Activated T-helper 1 cell treated with anti-CD3 and anti-CD28 coated beads, Interleukin-2, amount 50 U/mL, for 16 hours (primary cell): ENCODE results near the gene ST6GALNAC5.

Source experiments
- DNase-seq, 2 donors: peaks; one replicate each; pipeline ENCODE4 v3.0.0-alpha.2; 2020; ENCODE audit warnings: low read depth in 1 of 2, low spot score in 1 of 2

Gene ST6GALNAC5

GRCh38 chr1:76998582-76999223 is 131.4 kb downstream of the ST6GALNAC5 start:
- DNase-seq, result no peak

- DNase-seq, result no peak
Measured at GRCh38 chr1:77007675-77008074, 140.4 kb downstream of the ST6GALNAC5 start.

GRCh38 chr1:77010937-77011336 is 143.7 kb downstream of the ST6GALNAC5 start:
- DNase-seq, result no peak

GRCh38 chr1:77012066-77012465 is 144.8 kb downstream of the ST6GALNAC5 start:
- no peak for DNase-seq

- DNase-seq, result no peak
Measured at GRCh38 chr1:77014073-77014788, 147.0 kb downstream of the ST6GALNAC5 start.

- DNase-seq, result no peak
Measured at GRCh38 chr1:77015748-77016341, 148.6 kb downstream of the ST6GALNAC5 start.

GRCh38 chr1:77016386-77016985 is 149.2 kb downstream of the ST6GALNAC5 start:
- no peak for DNase-seq

- no peak for DNase-seq
Measured at GRCh38 chr1:77018311-77018710, 151.0 kb downstream of the ST6GALNAC5 start.

GRCh38 chr1:77018761-77019160 is 151.5 kb downstream of the ST6GALNAC5 start:
- no peak for DNase-seq

- DNase-seq, result no peak
Measured at GRCh38 chr1:77021732-77022131, 154.5 kb downstream of the ST6GALNAC5 start.

- no peak for DNase-seq
Measured at GRCh38 chr1:77024500-77024899, 157.2 kb downstream of the ST6GALNAC5 start.

- no peak for DNase-seq
Measured at GRCh38 chr1:77025599-77025998, 158.3 kb downstream of the ST6GALNAC5 start.

GRCh38 chr1:77026135-77026534 is 158.9 kb downstream of the ST6GALNAC5 start:
- DNase-seq, result no peak

- DNase-seq, result no peak
Measured at GRCh38 chr1:77026640-77027039, 159.4 kb downstream of the ST6GALNAC5 start.

- DNase-seq, result no peak
Measured at GRCh38 chr1:77027847-77028246, 160.6 kb downstream of the ST6GALNAC5 start.

GRCh38 chr1:77030401-77031105 is 163.3 kb downstream of the ST6GALNAC5 start:
- no peak for DNase-seq

- DNase-seq, result no peak
Measured at GRCh38 chr1:77031106-77031662, 163.9 kb downstream of the ST6GALNAC5 start.

- DNase-seq, result no peak
Measured at GRCh38 chr1:77036560-77036959, 169.3 kb downstream of the ST6GALNAC5 start.

GRCh38 chr1:77037038-77037437 is 169.8 kb downstream of the ST6GALNAC5 start:
- no peak for DNase-seq

GRCh38 chr1:77038000-77038399 is 170.7 kb downstream of the ST6GALNAC5 start:
- no peak for DNase-seq

GRCh38 chr1:77039111-77039510 is 171.8 kb downstream of the ST6GALNAC5 start:
- DNase-seq, result no peak
